ENCODE results near the gene EIF4E2.

EIF4E2 gene

DNA sequence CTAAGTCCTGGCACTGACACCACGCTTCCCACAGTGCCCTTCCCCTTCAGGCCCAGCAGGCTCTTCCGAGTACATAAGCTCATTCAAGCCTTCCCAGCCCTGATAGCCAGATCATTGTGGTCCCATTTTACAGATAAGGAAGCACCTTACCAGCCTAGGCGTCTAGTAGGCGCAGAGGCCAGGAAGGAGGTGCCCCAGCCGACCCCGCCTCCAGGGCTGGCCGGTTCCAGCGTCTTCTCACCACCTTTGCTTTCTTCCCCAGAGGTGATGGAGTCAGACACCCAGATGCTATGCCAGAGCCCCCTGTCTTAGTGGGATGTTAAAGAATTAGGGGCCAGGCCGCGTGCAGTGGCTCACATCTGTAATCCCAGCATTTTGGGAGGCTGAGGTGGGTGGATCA, 54.0 kb downstream of the EIF4E2 start:
- no peak for DNase-seq

DNA sequence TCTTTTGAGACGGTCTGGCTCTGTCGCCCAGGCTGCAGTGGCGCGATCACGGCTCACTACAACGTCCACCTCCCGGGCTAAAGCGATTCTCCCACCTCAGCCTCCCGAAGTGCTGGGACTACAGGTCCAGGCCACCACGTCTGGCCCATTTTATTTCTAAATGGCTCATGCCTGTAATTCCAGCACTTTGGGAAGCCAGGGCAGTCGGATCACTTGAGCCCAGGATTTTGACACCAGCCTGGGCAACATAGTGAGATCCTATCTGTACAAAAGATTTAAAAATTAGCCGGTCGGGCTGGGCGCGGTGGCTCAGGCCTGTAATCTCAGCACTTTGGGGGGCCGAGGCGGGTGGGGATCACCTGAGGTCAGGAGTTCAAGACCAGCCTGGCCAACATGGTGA, 56.5 kb downstream of the EIF4E2 start:
- no peak for DNase-seq

DNA sequence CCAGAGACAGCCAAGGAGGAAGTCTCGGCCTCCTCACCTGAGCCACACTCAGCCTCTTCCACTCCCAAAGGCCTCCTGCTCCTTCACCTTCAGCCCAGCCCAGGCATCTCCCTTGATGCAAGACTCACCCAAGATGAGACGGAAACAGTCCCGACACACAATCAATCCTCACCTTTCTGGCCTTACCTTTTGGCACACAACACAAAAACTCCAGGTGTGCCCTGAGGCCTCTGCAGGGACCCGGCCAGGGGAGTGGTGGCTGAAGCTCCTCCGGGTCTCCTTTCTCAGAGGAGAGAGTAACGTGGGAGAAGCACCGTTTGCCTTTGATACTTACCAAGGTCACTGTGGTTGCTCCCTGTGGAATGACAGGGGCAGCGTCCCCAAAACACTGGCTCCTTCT, 59.1 kb downstream of the EIF4E2 start:
- DNase-seq = no peak

DNA sequence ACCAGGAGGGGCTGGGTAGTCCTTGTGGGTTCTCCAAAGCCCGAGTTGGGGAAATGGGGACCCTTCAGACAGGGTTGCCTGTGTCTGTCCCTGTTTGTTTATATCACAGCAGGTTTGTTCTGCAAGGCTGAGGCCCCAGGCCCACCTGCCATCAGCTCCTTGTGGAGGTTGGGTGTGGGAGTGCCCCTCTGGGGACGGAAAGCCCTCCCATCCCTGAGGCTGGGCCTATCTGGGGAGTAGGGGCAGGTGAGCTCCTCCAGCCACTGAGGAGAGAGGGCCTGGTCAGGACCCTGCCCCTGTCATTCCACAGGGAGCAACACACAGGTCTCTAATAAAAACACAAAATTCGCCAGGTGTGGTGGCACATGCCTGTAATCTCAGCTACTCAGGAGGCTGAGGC, 59.6 kb downstream of the EIF4E2 start:
- DNase-seq = no peak

DNA sequence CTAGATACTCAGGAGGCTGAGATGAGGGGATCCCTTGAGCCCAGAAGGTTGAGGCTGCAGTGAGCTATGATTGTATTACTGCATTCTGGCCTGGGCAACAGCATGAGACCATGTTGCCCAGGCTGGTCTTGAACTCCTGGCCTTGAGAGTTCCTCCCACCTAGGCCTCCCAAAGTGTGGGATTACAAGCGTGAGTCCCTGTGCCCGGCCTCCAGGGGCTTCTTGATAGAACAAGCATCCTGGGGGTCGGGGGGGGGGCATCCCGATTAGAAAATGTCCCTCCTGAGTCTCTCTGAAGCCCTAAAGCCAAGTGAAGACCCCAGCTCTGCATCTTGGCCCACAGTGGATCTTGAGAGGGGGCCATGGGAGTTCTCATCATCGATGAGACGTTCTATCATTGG, 60.6 kb downstream of the EIF4E2 start:
- DNase-seq = no peak

DNA sequence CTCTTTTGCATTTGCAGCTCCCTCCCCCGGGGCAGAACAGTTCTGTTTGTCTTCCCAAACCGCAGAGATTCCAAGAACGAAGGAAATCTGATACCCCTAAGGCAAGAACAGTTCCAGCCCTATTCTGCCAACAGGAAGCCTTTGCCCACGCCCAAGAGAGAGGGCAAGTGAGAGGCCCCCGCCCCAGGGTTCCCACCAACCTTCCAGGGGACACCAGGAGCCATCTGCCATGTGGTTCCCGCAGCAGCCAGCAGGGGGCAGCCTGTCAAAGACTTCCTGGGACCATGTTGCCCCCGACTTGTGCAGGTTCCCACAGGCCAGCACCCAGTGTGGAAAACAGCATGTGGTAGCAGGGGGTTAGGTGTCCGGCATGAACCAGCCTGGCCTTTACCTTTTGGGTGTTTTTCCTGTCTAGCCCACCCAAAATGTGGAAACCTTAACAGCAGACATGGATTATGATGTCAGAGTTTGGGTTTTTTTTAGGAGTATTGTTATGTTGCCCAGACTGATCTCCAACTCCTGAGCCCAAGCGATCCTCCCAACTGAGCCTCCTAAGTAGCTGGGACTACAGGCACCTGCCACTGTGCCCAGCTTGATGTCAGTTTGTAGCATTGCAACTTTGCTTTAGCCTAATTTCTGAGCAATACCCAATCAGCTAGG, 61.2 kb downstream of the EIF4E2 start:
- DNase-seq = peak; percentile 95

DNA sequence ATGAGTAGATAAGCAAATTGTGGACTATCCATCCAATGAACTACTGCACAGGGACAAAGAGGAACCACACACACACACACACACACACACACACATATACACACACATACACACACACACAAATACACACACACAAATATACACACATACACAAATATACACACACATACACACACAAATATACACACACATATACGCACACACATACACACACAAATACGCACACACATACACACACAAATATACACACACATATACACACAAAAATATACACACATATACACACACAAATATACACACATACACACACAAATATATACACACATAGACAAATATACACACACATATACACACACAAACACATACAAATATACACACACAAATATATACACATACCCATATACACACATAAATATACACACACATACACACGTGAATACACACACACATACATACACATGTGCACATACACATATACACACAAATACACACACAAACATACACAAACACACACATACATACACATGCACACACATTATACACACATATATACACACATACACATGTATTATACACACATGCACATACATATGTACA, 63.1 kb downstream of the EIF4E2 start:
- DNase-seq = no peak

DNA sequence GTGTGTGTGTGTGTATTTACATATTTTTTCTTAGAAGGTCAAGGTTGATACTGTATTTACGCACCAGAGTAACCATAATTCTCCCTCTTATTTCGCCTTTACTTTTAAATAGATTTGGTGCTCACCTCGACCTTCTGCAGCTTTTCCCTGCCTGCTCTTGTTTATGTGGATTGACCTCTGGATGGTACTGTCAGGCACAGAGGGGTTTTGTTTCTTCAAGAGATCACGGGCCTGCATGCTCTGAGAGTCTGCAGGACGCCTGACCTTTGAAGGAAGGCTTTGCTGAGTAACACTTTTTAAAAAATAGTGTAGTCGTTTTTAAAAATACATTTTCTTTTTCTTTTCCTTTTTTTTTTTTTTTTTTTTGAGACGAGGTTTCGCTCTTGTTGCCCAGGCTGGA, 64.8 kb downstream of the EIF4E2 start:
- no peak for DNase-seq

Measured in activated CD8-positive, alpha-beta memory T cell treated with anti-CD3 and anti-CD28 coated beads, Interleukin-2, amount 50 U/mL, for 48 hours (primary cell).